Mucosa of gallbladder (tissue), 1 donor: Measurements from ENCODE around the gene GAK. TPM values are rescaled to one million over a fixed set of nuclear protein-coding genes. Genes with fewer than 3 reads are reported as not detected.

Experiments used
- DNase-seq: peaks from one replicate; pipeline ENCODE4 v3.0.0-alpha.2; 2020; ENCODE audit warnings: low spot score
- total RNA-seq: library from RNA; stranded (reverse); gene quantifications from one replicate; pipeline ENCODE4 v1.2.1, GENCODE V29; 2021
- donor health status: DM: no; HTN: no; CAD: no.

Gene GAK
- total RNA-seq, 1 donor from 2014 or later, result 151 TPM

GRCh38 chr4:851701-852430 is 80.2 kb downstream of the GAK start:
- no peak for DNase-seq

- DNase-seq, result no peak
Observed at GRCh38 chr4:850323-850945, 81.7 kb downstream of the GAK start.

GRCh38 chr4:849478-850175 is 82.5 kb downstream of the GAK start:
- no peak for DNase-seq

- no peak for DNase-seq
Observed at GRCh38 chr4:848803-849477, 83.2 kb downstream of the GAK start.

- no peak for DNase-seq
Observed at GRCh38 chr4:848307-848691, 83.8 kb downstream of the GAK start.

GRCh38 chr4:845836-846251 is 86.3 kb downstream of the GAK start:
- no peak for DNase-seq

- no peak for DNase-seq
Observed at GRCh38 chr4:845233-845835, 86.8 kb downstream of the GAK start.

GRCh38 chr4:844752-845232 is 87.3 kb downstream of the GAK start:
- DNase-seq, result no peak

GRCh38 chr4:839675-840443 is 92.3 kb downstream of the GAK start:
- DNase-seq, result no peak

- no peak for DNase-seq
Observed at GRCh38 chr4:837772-838171, 94.3 kb downstream of the GAK start.

- no peak for DNase-seq
Observed at GRCh38 chr4:836750-837301, 95.3 kb downstream of the GAK start.

GRCh38 chr4:836003-836511 is 96.1 kb downstream of the GAK start:
- DNase-seq, result no peak

GRCh38 chr4:835148-836002 is 96.7 kb downstream of the GAK start:
- DNase-seq, result no peak

GRCh38 chr4:834368-835147 is 97.6 kb downstream of the GAK start:
- no peak for DNase-seq

GRCh38 chr4:833731-834367 is 98.3 kb downstream of the GAK start:
- no peak for DNase-seq

- no peak for DNase-seq
Observed at GRCh38 chr4:833156-833555, 99.0 kb downstream of the GAK start.

GRCh38 chr4:832536-832935 is 99.6 kb downstream of the GAK start:
- no peak for DNase-seq

GRCh38 chr4:832108-832507 is 100.0 kb downstream of the GAK start:
- no peak for DNase-seq
